Measurements from ENCODE around the gene CDKAL1. TPM values are rescaled to one million over a fixed set of nuclear protein-coding genes. Genes with fewer than 3 reads are reported as not detected.

The CDKAL1 gene
- total and polyA plus RNA-seq, 2 of the 8 experiments (the other 6 are each of a cell fraction or from before 2014, with no cell fraction given), result 8.4 to 24.6 TPM

GRCh38 chr6:20709451-20709850 lies 175.2 kb downstream of the CDKAL1 start (continued):
- TF ChIP-seq CHD7 (IDR thresholded peaks at IDR 0.05; ENCODE audit: insufficient replicate concordance, low read length) (no peak), PHF8 (conservative IDR thresholded peaks at IDR 0.05; ENCODE audit: low read depth, low read length) (no peak), HDAC2 (IDR thresholded peaks at IDR 0.05; ENCODE audit: borderline replicate concordance in 1 of 2, low read depth in 2 of 2, low read length in 2 of 2) (no peak), GABPA (IDR thresholded peaks at IDR 0.05; ENCODE audit: borderline replicate concordance, insufficient read depth, low read length) (no peak), NANOG (IDR thresholded peaks at IDR 0.05; ENCODE audit: insufficient read depth, low read depth, low read length, poor library complexity, severe bottlenecking) (no peak), GTF2F1 (IDR thresholded peaks at IDR 0.05; ENCODE audit: borderline replicate concordance, low read depth, low read length) (no peak), E2F6 (IDR thresholded peaks at IDR 0.05) (no peak)

All from H1 (cell line).